SU-DHL-6 (cell line): ENCODE measurements around the gene SLC12A7.

ENCODE experiments used
- H2AFZ ChIP-seq: fragments of 200-600 bp; sonication (generic); 2 replicates; pipeline ENCODE4 v1.6.1; 2014; ENCODE audit warnings: low read depth, mild to moderate bottlenecking, moderate library complexity, mixed read lengths, antibody characterized with exemption, low read length; ENCODE audit not compliant: severe bottlenecking
- H3F3A ChIP-seq: fragments of 200-600 bp; shearing (Covaris generic); 2 replicates; pipeline ENCODE4 v1.6.0; 2016; ENCODE audit warnings: antibody characterized with exemption, mild to moderate bottlenecking; ENCODE audit not compliant: insufficient read depth
- H3K27ac ChIP-seq: fragments of 200-600 bp; sonication (generic); 2 replicates; pipeline ENCODE4 v1.5.1; 2016; ENCODE audit warnings: low read depth, mild to moderate bottlenecking, low read length, moderate library complexity, mixed read lengths
- H3K27me3 ChIP-seq: fragments of 200-600 bp; sonication (generic), shearing (Covaris generic); 2 replicates; pipeline ENCODE4 v1.6.0; 2014; ENCODE audit warnings: mild to moderate bottlenecking, low read length
- H3K36me3 ChIP-seq: fragments of 200-600 bp; sonication (generic); 2 replicates; pipeline ENCODE4 v1.6.1; 2014; ENCODE audit warnings: mild to moderate bottlenecking, low read length, mixed read lengths
- H3K4me2 ChIP-seq: fragments of 300-600, 200-600 bp; shearing (Covaris generic), sonication (generic); 2 replicates; pipeline ENCODE4 v1.6.0; 2014; ENCODE audit warnings: low read length, low read depth, mild to moderate bottlenecking; ENCODE audit not compliant: poor library complexity, severe bottlenecking
- H3K4me3 ChIP-seq: fragments of 200-600 bp; sonication (generic); 2 replicates; pipeline ENCODE4 v1.5.1; 2014; ENCODE audit warnings: antibody characterized with exemption, low read length, mild to moderate bottlenecking, mixed read lengths; ENCODE audit not compliant: insufficient read depth, poor library complexity, severe bottlenecking
- H3K79me2 ChIP-seq: fragments of 200-600 bp; sonication (generic); 2 replicates; pipeline ENCODE4 v1.6.1; 2014; ENCODE audit warnings: mild to moderate bottlenecking, low read length, moderate library complexity; ENCODE audit not compliant: insufficient read depth
- H3K9ac ChIP-seq: fragments of 200-600 bp; sonication (generic); 2 replicates; pipeline ENCODE4 v1.7.0; 2014; ENCODE audit warnings: mild to moderate bottlenecking, low read length
- H3K9me2 ChIP-seq: fragments of 200-600 bp; sonication (generic); replicated peaks from 2 replicates; pipeline ENCODE4 v1.6.1; 2014; ENCODE audit warnings: low read length; ENCODE audit not compliant: insufficient read depth
- H3K9me3 ChIP-seq: fragments of 200-600 bp; sonication (generic); 2 replicates; pipeline ENCODE4 v1.6.1; 2014; ENCODE audit warnings: low read length, mixed read lengths; ENCODE audit not compliant: insufficient read depth
- H4K20me1 ChIP-seq: fragments of 200-600 bp; sonication (generic); 2 replicates; pipeline ENCODE4 v1.6.1; 2014; ENCODE audit warnings: low read depth, mild to moderate bottlenecking, antibody characterized with exemption, low read length, moderate library complexity, mixed read lengths
- EZH2phosphoT487 ChIP-seq: fragments of 200-600 bp; sonication (generic), shearing (Covaris generic); conservative IDR thresholded peaks from 2 replicates; pipeline ENCODE4 v1.6.1; 2018; ENCODE audit warnings: mild to moderate bottlenecking, antibody characterized with exemption, low read length, moderate library complexity, mixed read lengths
- TF ChIP-seq, protein P1 (sequence below): fragments of 200-600 bp; sonication (generic); IDR thresholded peaks from one replicate; pipeline ENCODE4 v1.5.1; 2017; ENCODE audit warnings: antibody characterized with exemption, mild to moderate bottlenecking, low read length, moderate library complexity; ENCODE audit not compliant: insufficient read depth, poor library complexity, severe bottlenecking

SLC12A7 gene

DNA sequence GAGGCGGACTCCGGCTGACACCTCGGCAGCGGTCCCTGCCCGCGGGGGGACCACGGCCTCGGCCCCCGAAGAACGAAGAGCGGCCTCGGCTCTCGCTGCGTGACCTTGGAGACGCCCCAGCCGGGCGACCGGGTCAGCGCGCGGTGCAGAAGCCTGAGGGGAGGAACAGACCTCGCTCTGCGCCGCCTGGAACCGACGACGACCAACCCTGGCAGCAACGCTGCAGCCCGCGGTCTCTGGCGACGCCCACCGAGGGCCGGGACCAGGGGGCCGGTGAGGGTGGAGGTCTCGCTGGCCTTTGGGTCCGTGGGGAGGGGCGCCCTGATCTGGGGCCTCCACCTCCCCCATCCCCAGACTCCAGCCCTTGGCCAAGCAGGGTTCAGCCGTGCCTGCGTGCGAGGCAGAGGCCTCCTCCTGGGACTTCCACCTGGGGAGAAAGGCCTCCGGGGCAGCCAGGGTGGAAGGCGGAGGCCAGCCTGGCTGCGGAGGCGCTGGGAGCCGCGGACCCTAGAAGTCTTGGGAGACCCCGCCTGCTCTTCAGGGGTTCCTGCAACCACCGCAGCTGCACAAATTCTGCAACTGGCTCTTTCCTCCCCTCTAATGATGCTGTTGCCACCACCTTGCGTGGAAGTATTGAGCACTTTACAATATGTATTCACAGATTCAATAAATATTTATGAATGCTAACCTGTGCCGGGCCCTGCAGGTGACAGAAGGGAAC lies 44.3 kb upstream of the SLC12A7 start:
- no peaks in the 10 kb centered on the region for H3K79me2 ChIP-seq
- H3F3A ChIP-seq = no peaks in the 10 kb centered on the region
- TF ChIP-seq EZH2phosphoT487 = no peak
- TF ChIP-seq, protein P1, sequence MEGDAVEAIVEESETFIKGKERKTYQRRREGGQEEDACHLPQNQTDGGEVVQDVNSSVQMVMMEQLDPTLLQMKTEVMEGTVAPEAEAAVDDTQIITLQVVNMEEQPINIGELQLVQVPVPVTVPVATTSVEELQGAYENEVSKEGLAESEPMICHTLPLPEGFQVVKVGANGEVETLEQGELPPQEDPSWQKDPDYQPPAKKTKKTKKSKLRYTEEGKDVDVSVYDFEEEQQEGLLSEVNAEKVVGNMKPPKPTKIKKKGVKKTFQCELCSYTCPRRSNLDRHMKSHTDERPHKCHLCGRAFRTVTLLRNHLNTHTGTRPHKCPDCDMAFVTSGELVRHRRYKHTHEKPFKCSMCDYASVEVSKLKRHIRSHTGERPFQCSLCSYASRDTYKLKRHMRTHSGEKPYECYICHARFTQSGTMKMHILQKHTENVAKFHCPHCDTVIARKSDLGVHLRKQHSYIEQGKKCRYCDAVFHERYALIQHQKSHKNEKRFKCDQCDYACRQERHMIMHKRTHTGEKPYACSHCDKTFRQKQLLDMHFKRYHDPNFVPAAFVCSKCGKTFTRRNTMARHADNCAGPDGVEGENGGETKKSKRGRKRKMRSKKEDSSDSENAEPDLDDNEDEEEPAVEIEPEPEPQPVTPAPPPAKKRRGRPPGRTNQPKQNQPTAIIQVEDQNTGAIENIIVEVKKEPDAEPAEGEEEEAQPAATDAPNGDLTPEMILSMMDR = no peak
- H3K9me3 ChIP-seq = no peaks in the 10 kb centered on the region
- no peaks in the 10 kb centered on the region for H3K27me3 ChIP-seq
- no peaks in the 10 kb centered on the region for H3K9me2 ChIP-seq
- no peak overlapping the region for H3K9ac ChIP-seq
- H3K36me3 ChIP-seq = no peaks in the 10 kb centered on the region
- no peaks in the 10 kb centered on the region for H4K20me1 ChIP-seq
- no peak overlapping the region for H3K4me3 ChIP-seq
- no peak overlapping the region for H3K27ac ChIP-seq
- no peak overlapping the region for H3K4me2 ChIP-seq
- no peak overlapping the region for H2AFZ ChIP-seq

- Histone ChIP-seq H3K36me3 (no peaks in the 10 kb centered on the region), H3K27ac (no peak overlapping the region), H3K4me3 (no peak overlapping the region), H2AFZ (no peak overlapping the region), H3K4me2 (no peak overlapping the region), H3K79me2 (no peaks in the 10 kb centered on the region), H4K20me1 (no peaks in the 10 kb centered on the region), H3K9me3 (no peaks in the 10 kb centered on the region), H3F3A (no peaks in the 10 kb centered on the region), H3K9me2 (no peaks in the 10 kb centered on the region), H3K9ac (no peak overlapping the region), H3K27me3 (no peaks in the 10 kb centered on the region)
- TF ChIP-seq EZH2phosphoT487 = no peak
- TF ChIP-seq, protein P1 = no peak
Observed at GRCh38 chr5:1155191-1156032, 43.5 kb upstream of the SLC12A7 start.

DNA sequence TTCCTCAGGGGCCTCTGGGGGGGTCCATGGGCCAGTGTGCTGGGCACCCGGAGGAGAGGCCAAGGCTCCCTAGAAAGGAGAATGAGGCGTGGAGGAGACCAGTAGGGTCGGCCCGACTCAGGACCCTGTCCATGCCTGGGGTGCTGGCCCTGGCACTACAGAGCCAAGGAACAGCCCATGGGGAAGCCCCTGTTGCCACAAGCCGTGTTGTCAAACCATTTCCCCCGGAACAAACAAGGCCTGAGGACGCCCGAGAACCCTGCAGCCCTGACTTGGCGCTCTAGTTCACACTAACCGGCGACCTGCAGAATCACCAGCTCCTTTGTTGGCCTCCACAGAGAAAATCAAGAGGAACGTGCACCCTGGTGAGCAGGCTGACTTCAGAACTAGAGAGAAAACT lies 41.6 kb upstream of the SLC12A7 start:
- H3K9me3 ChIP-seq = no peaks in the 10 kb centered on the region
- H3K4me2 ChIP-seq = no peak overlapping the region
- no peaks in the 10 kb centered on the region for H3K79me2 ChIP-seq
- no peaks in the 10 kb centered on the region for H4K20me1 ChIP-seq
- H3K9me2 ChIP-seq = no peaks in the 10 kb centered on the region
- no peak overlapping the region for H3K27ac ChIP-seq
- no peaks in the 10 kb centered on the region for H3K27me3 ChIP-seq
- TF ChIP-seq, protein P1 = no peak
- TF ChIP-seq EZH2phosphoT487 = no peak
- no peak overlapping the region for H3K9ac ChIP-seq
- H3K4me3 ChIP-seq = no peak overlapping the region
- H3F3A ChIP-seq = no peaks in the 10 kb centered on the region
- H2AFZ ChIP-seq = no peak overlapping the region
- no peaks in the 10 kb centered on the region for H3K36me3 ChIP-seq
